ENCODE results near the gene ADAM11. TPM values are rescaled to one million over a fixed set of nuclear protein-coding genes. Genes with fewer than 3 reads are reported as not detected.
A peak's percentile ranks its signal among the peaks of the same experiment; 100 is the strongest.

Gene ADAM11
- total RNA-seq, 2 donors from 2014 or later = 1.9 to 3.5 TPM

DNA sequence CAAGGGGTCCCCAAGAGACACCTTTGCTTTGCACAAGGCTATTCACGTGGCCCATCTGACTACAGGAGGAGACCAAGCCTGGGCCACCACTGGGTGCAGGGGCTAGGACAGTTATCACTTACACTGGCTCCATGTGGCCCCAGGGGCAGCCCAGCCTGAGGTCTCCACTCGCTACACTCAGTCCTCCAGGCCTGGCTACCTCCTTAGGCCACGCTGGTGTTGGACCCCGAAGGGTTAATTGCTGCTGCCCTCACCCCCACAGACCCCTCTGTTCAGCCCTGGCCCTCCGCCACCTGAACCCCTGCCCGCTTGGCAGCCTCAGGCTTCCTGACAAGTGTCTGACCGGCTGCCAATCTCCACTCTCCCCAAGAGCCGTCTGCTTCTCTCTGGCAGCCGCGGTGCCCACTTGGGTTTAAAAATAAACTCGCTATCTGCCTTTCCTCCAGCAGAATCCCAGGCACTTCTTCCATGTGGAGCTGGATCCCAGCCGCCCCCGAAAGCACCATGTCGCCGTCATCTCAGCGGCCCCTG, 27.8 kb downstream of the ADAM11 start:
- no peak overlapping the region for H3K9ac ChIP-seq (ENCODE audit: extremely low read depth, low read length, poor library complexity, severe bottlenecking)
- no peaks in the 10 kb centered on the region for H3K4me1 ChIP-seq (ENCODE audit: control insufficient read depth, insufficient read depth, low read length)
- no peak overlapping the region for H3K27ac ChIP-seq (ENCODE audit: low read depth, low read length)
- H3K36me3 ChIP-seq (ENCODE audit: control insufficient read depth, insufficient read depth, low read length) = no peaks in the 10 kb centered on the region
- no peak overlapping the region for H3K4me3 Mint-ChIP-seq
- H3K27ac Mint-ChIP-seq = no peak overlapping the region
- H3K4me1 Mint-ChIP-seq = peaks cover 7% of the 10 kb centered on the region
- H3K36me3 Mint-ChIP-seq (ENCODE audit: low read depth) = no peaks in the 10 kb centered on the region
- DNase-seq = peak; percentile 54
- no peaks in the 10 kb centered on the region for H3K27me3 Mint-ChIP-seq (ENCODE audit: insufficient read depth)
- H3K9me3 Mint-ChIP-seq = no peaks in the 10 kb centered on the region
- TF ChIP-seq, protein P1, sequence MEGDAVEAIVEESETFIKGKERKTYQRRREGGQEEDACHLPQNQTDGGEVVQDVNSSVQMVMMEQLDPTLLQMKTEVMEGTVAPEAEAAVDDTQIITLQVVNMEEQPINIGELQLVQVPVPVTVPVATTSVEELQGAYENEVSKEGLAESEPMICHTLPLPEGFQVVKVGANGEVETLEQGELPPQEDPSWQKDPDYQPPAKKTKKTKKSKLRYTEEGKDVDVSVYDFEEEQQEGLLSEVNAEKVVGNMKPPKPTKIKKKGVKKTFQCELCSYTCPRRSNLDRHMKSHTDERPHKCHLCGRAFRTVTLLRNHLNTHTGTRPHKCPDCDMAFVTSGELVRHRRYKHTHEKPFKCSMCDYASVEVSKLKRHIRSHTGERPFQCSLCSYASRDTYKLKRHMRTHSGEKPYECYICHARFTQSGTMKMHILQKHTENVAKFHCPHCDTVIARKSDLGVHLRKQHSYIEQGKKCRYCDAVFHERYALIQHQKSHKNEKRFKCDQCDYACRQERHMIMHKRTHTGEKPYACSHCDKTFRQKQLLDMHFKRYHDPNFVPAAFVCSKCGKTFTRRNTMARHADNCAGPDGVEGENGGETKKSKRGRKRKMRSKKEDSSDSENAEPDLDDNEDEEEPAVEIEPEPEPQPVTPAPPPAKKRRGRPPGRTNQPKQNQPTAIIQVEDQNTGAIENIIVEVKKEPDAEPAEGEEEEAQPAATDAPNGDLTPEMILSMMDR (conservative IDR thresholded peaks at IDR 0.05) = no peak
- 88 to 89% methylated on average over 8 to 16 of the region's 16 CpGs for WGBS, 2 experiments (ENCODE audit: insufficient coverage in 1 of 2, insufficient read length in 1 of 2)
- H3K4me3 ChIP-seq (ENCODE audit: low read length) = no peak overlapping the region
- no peaks in the 10 kb centered on the region for H3K27me3 ChIP-seq (ENCODE audit: control insufficient read depth, insufficient read depth, low read length, poor library complexity, severe bottlenecking)
- no peaks in the 10 kb centered on the region for H3K9me3 ChIP-seq (ENCODE audit: control insufficient read depth, low read length)

DNA sequence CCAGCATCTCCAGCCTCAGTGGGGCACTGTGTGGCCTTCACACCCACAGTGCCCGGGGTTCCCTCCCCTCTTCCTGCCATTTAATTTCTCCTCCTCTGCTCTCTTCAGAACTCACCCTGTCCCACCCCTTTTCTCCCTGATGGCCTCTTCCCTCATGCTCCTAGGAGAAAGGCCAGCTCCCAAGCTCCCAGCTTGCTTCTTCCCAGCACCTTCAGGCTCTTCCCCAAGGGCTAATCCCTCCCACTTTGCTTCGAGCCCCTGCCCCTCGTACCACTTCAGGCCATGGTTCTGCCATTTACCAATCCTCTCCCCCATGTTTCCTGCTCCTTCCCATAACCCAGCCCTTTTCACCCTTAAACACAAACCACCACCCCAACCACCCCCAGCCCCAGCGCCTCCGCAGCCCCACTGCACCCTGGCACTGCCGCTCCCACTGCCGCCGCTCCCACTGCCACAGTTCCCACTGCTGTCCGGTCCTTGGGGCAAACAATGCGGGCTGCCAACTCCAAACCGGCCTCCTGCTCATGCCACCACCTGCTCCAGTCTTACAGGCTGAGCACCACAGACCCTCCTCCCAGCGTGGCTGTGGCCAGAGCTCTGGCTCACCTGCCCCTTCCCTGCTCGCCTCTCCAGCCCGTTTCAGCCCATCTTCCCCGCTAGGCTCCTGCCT, 28.6 kb downstream of the ADAM11 start:
- Histone ChIP-seq H3K27me3 (ENCODE audit: control insufficient read depth, insufficient read depth, low read length, poor library complexity, severe bottlenecking) (no peaks in the 10 kb centered on the region), H3K9ac (ENCODE audit: extremely low read depth, low read length, poor library complexity, severe bottlenecking) (no peak overlapping the region), H3K9me3 (ENCODE audit: control insufficient read depth, low read length) (no peaks in the 10 kb centered on the region), H3K36me3 (ENCODE audit: control insufficient read depth, insufficient read depth, low read length) (no peaks in the 10 kb centered on the region), H3K4me3 (ENCODE audit: low read length) (no peak overlapping the region), H3K27ac (ENCODE audit: low read depth, low read length) (no peak overlapping the region), H3K4me1 (ENCODE audit: control insufficient read depth, insufficient read depth, low read length) (no peaks in the 10 kb centered on the region)
- Mint-ChIP-seq H3K36me3 (ENCODE audit: low read depth) (no peaks in the 10 kb centered on the region), H3K27me3 (ENCODE audit: insufficient read depth) (no peaks in the 10 kb centered on the region), H3K9me3 (no peaks in the 10 kb centered on the region), H3K27ac (no peak overlapping the region), H3K4me1 (no peaks in the 10 kb centered on the region), H3K4me3 (no peak overlapping the region)
- TF ChIP-seq, protein P1 (conservative IDR thresholded peaks at IDR 0.05) = no peak
- 85 to 88% methylated on average over 8 to 15 of the region's 15 CpGs for WGBS, 2 experiments (ENCODE audit: insufficient coverage in 1 of 2, insufficient read length in 1 of 2)
- DNase-seq = peak; percentile 62

DNA sequence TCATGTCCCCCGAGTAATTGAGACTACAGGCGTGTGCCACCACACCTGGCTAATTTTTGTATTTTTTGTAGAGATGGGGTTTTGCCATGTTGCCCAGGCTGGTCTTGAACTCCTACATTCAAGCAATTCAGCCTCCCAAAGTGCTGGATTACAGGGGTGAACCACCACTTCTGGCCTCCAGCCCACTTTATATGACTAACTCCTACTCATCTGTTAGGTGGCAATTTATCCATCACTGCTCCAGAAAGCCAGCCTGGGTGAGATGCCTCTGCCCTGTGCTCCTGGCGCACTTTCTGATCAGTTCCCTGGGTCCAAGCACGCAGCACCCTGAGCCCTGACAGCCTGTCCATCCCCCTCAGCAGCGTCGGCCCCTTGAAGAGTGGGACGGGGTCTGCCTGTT, 29.4 kb downstream of the ADAM11 start:
- TF ChIP-seq, protein P1 (conservative IDR thresholded peaks at IDR 0.05) = no peak
- H3K9me3 ChIP-seq (ENCODE audit: control insufficient read depth, low read length) = no peaks in the 10 kb centered on the region
- H3K4me1 Mint-ChIP-seq = no peaks in the 10 kb centered on the region
- 87% methylated on average over 7 of the region's 7 CpGs; no CpG with 5 or more reads in 1 of the 2 experiments for whole genome bisulfite sequencing, 2 experiments (ENCODE audit: insufficient coverage in 1 of 2, insufficient read length in 1 of 2)
- peak; percentile 45 for DNase-seq
- H3K36me3 Mint-ChIP-seq (ENCODE audit: low read depth) = no peaks in the 10 kb centered on the region
- H3K4me1 ChIP-seq (ENCODE audit: control insufficient read depth, insufficient read depth, low read length) = no peaks in the 10 kb centered on the region
- H3K9ac ChIP-seq (ENCODE audit: extremely low read depth, low read length, poor library complexity, severe bottlenecking) = no peak overlapping the region
- H3K27me3 ChIP-seq (ENCODE audit: control insufficient read depth, insufficient read depth, low read length, poor library complexity, severe bottlenecking) = no peaks in the 10 kb centered on the region
- H3K4me3 Mint-ChIP-seq = no peak overlapping the region
- no peaks in the 10 kb centered on the region for H3K9me3 Mint-ChIP-seq
- no peak overlapping the region for H3K27ac Mint-ChIP-seq
- no peak overlapping the region for H3K4me3 ChIP-seq (ENCODE audit: low read length)
- H3K27ac ChIP-seq (ENCODE audit: low read depth, low read length) = no peak overlapping the region
- no peaks in the 10 kb centered on the region for H3K27me3 Mint-ChIP-seq (ENCODE audit: insufficient read depth)
- no peaks in the 10 kb centered on the region for H3K36me3 ChIP-seq (ENCODE audit: control insufficient read depth, insufficient read depth, low read length)
